ENCODE measurements around the gene PPP2R5D. TPM values are rescaled to one million over a fixed set of nuclear protein-coding genes. Genes with fewer than 3 reads are reported as not detected.

Gene PPP2R5D
- total RNA-seq, 1 donor from 2014 or later: 32.7 TPM

GRCh38 chr6:43024436-43024835, 40.1 kb downstream of the PPP2R5D start:
- no peak for DNase-seq

GRCh38 chr6:43026365-43026764, 42.0 kb downstream of the PPP2R5D start:
- H3K4me1 ChIP-seq: peaks cover 29% of the 10 kb centered on the region
- intact Hi-C loops (cut with micrococcal nuclease): no loop called here
- TF ChIP-seq CTCF (IDR thresholded peaks at IDR 0.05; ENCODE audit: borderline replicate concordance): no peak
- H3K9me3 ChIP-seq (replicated peaks): no peaks in the 10 kb centered on the region
- H3K27me3 ChIP-seq (ENCODE audit: low read depth): no peaks in the 10 kb centered on the region
- H3K27ac ChIP-seq (replicated peaks): no peak overlapping the region
- H3K36me3 ChIP-seq: peaks cover 71% of the 10 kb centered on the region
- no peak for DNase-seq
- H3K4me3 ChIP-seq: no peak overlapping the region

More at GRCh38 chr6:43024436-43024835, 40.1 kb downstream of the PPP2R5D start:
- Histone ChIP-seq H3K9me3 (replicated peaks) (no peaks in the 10 kb centered on the region), H3K4me1 (peaks cover 40% of the 10 kb centered on the region), H3K4me3 (no peak overlapping the region), H3K27ac (replicated peaks) (no peak overlapping the region), H3K36me3 (peaks cover 66% of the 10 kb centered on the region), H3K27me3 (ENCODE audit: low read depth) (no peaks in the 10 kb centered on the region)
- no peak for TF ChIP-seq CTCF (IDR thresholded peaks at IDR 0.05; ENCODE audit: borderline replicate concordance)
- intact Hi-C loops (cut with micrococcal nuclease): no loop called here

GRCh38 chr6:43029120-43029519, 44.8 kb downstream of the PPP2R5D start:
- no peak overlapping the region for H3K4me3 ChIP-seq
- peaks cover 75% of the 10 kb centered on the region for H3K36me3 ChIP-seq
- intact Hi-C loops (cut with micrococcal nuclease): no loop called here
- no peak for TF ChIP-seq CTCF (IDR thresholded peaks at IDR 0.05; ENCODE audit: borderline replicate concordance)
- DNase-seq: no peak
- peaks cover 4% of the 10 kb centered on the region for H3K4me1 ChIP-seq
- no peaks in the 10 kb centered on the region for H3K9me3 ChIP-seq (replicated peaks)
- H3K27me3 ChIP-seq (ENCODE audit: low read depth): no peaks in the 10 kb centered on the region
- no peak overlapping the region for H3K27ac ChIP-seq (replicated peaks)

- H3K9me3 ChIP-seq (replicated peaks): no peaks in the 10 kb centered on the region
- no peak overlapping the region for H3K4me3 ChIP-seq
- H3K27me3 ChIP-seq (ENCODE audit: low read depth): no peaks in the 10 kb centered on the region
- TF ChIP-seq CTCF (IDR thresholded peaks at IDR 0.05; ENCODE audit: borderline replicate concordance): no peak
- intact Hi-C loops (cut with micrococcal nuclease): no loop called here
- peaks cover 47% of the 10 kb centered on the region for H3K36me3 ChIP-seq
- H3K4me1 ChIP-seq: peaks cover 21% of the 10 kb centered on the region
- H3K27ac ChIP-seq (replicated peaks): no peak overlapping the region
- DNase-seq: no peak
Observed at GRCh38 chr6:43032326-43032725, 48.0 kb downstream of the PPP2R5D start.

- Histone ChIP-seq H3K9me3 (replicated peaks) (no peaks in the 10 kb centered on the region), H3K4me3 (no peak overlapping the region), H3K4me1 (peaks cover 27% of the 10 kb centered on the region), H3K27ac (replicated peaks) (no peak overlapping the region), H3K27me3 (ENCODE audit: low read depth) (no peaks in the 10 kb centered on the region), H3K36me3 (peaks cover 49% of the 10 kb centered on the region)
- DNase-seq: no peak
- TF ChIP-seq CTCF (IDR thresholded peaks at IDR 0.05; ENCODE audit: borderline replicate concordance): no peak
- intact Hi-C loops (cut with micrococcal nuclease): no loop called here
Observed at GRCh38 chr6:43033496-43034189, 49.3 kb downstream of the PPP2R5D start.
